ENCODE measurements around the gene TLX3.

TLX3 gene

DNA sequence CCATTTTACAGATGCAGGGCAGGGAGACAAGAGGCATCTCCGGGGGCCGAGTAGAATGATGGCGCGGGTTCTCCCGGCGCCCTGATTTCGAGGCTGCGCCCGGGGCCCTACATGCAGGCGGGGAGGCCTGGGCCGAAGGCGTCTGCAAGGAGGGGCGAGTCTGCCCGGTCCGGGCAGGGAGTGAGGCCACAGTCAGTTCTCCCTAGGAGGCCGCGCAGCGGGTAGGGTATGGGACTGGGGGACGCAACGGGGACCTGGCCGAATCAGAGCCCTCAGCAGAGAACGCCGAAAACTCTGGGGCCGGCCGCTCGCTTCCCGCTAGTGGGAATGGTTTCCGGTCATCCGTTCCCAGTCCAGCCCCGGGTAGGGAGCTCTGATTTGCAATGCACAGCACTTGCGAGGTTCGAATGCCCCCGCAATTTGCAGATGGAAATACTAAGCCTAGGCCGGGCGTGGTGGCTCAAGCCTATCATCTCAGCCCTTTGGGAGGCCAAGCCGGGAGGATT, 6.4 kb downstream of the TLX3 start:
- Histone ChIP-seq H3K27ac (ENCODE audit: low read length) (no peak overlapping the region), H3K9me3 (ENCODE audit: insufficient read depth, low read depth, low read length) (peaks cover 12% of the 10 kb centered on the region; the same call in 1 of the 2 replicates), H3K36me3 (ENCODE audit: insufficient read depth, low read depth, low read length) (no peaks in the 10 kb centered on the region), H3K27me3 (ENCODE audit: insufficient read depth, low read length) (peaks cover 100% of the 10 kb centered on the region), H3K4me1 (ENCODE audit: insufficient read depth, low read length) (peaks cover 9% of the 10 kb centered on the region), H3K4me3 (ENCODE audit: low read length) (no peak overlapping the region), H3K9ac (ENCODE audit: low read depth, low read length) (no peak overlapping the region)

DNA sequence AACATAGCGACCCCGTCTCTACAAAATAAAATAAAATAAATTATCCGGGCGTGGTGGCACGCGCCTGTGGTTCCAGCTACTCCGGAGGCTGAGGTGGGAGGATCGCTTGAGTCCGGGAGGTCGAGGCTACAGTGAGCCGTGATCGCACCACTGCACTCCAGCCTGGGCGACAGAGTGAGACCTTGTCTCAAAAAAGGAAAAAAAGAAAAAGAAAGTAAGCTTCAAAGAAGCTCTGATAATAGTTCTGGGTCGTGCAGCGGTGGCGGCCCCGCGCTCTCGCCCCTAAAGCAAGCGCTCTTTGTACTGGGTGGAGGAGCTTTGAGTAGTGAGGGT, 6.8 kb downstream of the TLX3 start:
- no peak overlapping the region for H3K27ac ChIP-seq (ENCODE audit: low read length)
- no peak overlapping the region for H3K9ac ChIP-seq (ENCODE audit: low read depth, low read length)
- no peak overlapping the region for H3K4me3 ChIP-seq (ENCODE audit: low read length)

DNA sequence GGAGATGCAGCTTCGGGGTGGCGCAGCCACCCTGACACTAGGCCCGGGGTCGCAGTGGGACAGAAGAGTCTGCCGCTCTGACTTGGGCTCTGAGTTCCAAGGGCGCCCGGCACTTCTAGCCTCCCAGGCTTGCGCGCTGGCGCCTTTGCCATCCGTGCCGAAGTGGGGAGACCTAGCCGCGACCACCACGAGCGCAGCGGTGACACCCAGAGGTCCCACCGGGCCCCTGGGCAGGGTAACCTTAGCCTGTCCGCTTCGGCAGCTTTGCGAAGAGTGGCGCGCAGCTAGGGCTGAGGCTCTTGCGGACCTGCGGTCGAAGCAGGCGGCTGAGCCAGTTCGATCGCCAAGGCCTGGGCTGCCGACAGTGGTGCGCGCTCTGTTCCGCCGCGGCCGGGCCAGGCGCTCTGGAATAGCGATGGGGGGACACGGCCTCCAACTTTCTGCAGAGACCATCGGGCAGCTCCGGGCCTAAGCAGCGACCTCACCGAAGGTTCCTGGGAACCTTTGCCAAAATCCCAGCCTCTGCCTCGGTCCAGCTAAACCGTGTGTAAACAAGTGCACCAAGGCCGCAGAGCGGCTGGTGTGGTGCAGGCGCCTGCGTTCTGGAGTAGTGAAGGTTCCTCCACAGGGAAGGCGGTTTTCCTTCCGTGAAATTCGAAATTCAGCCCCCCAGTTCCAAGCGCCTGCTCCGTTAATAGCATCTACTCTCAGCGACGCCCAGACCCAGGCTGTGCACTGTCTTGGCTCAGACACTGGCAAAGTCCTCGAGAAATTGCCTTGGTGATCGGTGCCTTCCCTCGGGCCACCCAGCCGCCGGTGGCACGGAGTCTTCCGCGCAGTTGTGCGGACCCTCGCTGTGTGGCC, 7.4 kb downstream of the TLX3 start:
- Histone ChIP-seq H3K27ac (ENCODE audit: low read length) (no peak overlapping the region), H3K27me3 (ENCODE audit: insufficient read depth, low read length) (peaks cover 100% of the 10 kb centered on the region), H3K9me3 (ENCODE audit: insufficient read depth, low read depth, low read length) (peaks cover 12% of the 10 kb centered on the region; the same call in 1 of the 2 replicates), H3K4me1 (ENCODE audit: insufficient read depth, low read length) (peaks cover 9% of the 10 kb centered on the region), H3K9ac (ENCODE audit: low read depth, low read length) (no peak overlapping the region), H3K36me3 (ENCODE audit: insufficient read depth, low read depth, low read length) (no peaks in the 10 kb centered on the region), H3K4me3 (ENCODE audit: low read length) (no peak overlapping the region)

More for the DNA sequence above, 6.8 kb downstream of the TLX3 start:
- no peaks in the 10 kb centered on the region for H3K36me3 ChIP-seq (ENCODE audit: insufficient read depth, low read depth, low read length)
- H3K27me3 ChIP-seq (ENCODE audit: insufficient read depth, low read length) = peaks cover 100% of the 10 kb centered on the region
- H3K4me1 ChIP-seq (ENCODE audit: insufficient read depth, low read length) = peaks cover 9% of the 10 kb centered on the region
- H3K9me3 ChIP-seq (ENCODE audit: insufficient read depth, low read depth, low read length) = peaks cover 12% of the 10 kb centered on the region; the same call in 1 of the 2 replicates

DNA sequence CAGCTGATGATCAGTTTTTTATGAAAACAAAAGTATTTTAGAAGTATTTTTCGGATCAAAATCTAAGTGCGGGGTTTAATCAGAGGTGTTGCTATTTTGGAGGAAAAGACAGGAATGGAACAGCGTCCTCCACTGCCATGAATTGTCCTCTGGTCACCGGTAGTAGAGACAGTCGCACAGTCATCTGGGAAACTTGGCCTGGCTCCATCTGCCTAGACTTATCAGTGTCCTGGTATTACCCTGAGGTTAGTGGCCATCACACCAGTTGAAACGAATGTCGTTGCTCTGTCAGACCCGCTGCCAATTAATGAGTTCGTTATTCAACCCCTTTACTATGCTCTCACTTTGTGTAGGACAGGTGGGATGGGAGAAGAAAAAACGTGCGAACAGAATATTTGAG, 8.2 kb downstream of the TLX3 start:
- Histone ChIP-seq H3K4me3 (ENCODE audit: low read length) (no peak overlapping the region), H3K27me3 (ENCODE audit: insufficient read depth, low read length) (peaks cover 100% of the 10 kb centered on the region), H3K36me3 (ENCODE audit: insufficient read depth, low read depth, low read length) (no peaks in the 10 kb centered on the region), H3K9ac (ENCODE audit: low read depth, low read length) (no peak overlapping the region), H3K4me1 (ENCODE audit: insufficient read depth, low read length) (peaks cover 9% of the 10 kb centered on the region), H3K27ac (ENCODE audit: low read length) (no peak overlapping the region), H3K9me3 (ENCODE audit: insufficient read depth, low read depth, low read length) (peaks cover 12% of the 10 kb centered on the region; the same call in 1 of the 2 replicates)

DNA sequence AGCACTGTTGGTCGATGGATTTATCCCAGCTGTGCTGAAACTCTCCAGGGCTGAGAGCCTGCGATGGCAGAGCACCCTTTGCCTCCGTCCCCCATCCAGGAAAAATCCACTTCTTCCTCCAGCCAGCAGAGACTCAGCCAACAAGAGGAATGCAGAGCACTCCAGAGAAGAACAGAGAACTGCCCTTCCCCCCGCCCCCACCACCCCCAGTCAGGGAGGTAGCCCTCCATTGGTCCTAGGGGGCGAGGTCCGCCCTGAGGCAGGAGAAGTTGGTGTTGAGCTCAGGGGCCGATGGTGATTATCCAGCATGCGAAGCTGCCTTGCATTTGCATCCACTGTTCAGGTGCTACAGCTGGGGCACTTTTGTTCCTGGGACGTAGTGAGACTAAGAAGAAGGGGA, 9.0 kb downstream of the TLX3 start:
- Histone ChIP-seq H3K36me3 (ENCODE audit: insufficient read depth, low read depth, low read length) (no peaks in the 10 kb centered on the region), H3K27ac (ENCODE audit: low read length) (no peak overlapping the region), H3K9me3 (ENCODE audit: insufficient read depth, low read depth, low read length) (peaks cover 12% of the 10 kb centered on the region; the same call in 1 of the 2 replicates), H3K4me1 (ENCODE audit: insufficient read depth, low read length) (peaks cover 9% of the 10 kb centered on the region), H3K27me3 (ENCODE audit: insufficient read depth, low read length) (peaks cover 100% of the 10 kb centered on the region), H3K9ac (ENCODE audit: low read depth, low read length) (no peak overlapping the region), H3K4me3 (ENCODE audit: low read length) (peak overlapping the region; percentile 37; the same call in 1 of the 2 replicates)

DNA sequence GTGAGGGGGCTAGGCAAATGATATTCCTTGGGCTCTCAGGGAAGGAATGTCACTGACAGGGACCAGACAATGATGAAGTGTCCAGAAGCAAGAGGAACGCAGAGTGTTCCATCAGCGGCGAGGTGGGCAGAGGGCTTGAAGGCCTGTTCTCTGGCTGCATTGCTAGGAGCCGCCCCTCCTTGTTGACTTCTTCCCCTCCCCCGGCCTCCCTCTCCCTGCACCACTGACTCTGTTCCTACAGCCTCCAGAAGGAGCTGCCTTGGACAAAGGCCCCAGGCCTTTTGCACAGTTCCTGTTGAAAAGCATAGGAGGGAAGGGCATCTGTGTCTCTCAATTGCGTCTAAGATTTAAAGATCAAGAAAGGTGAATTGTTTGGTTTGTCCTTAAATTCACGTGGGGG, 12.4 kb downstream of the TLX3 start:
- Histone ChIP-seq H3K27me3 (ENCODE audit: insufficient read depth, low read length) (peaks cover 100% of the 10 kb centered on the region), H3K27ac (ENCODE audit: low read length) (no peak overlapping the region)

DNA sequence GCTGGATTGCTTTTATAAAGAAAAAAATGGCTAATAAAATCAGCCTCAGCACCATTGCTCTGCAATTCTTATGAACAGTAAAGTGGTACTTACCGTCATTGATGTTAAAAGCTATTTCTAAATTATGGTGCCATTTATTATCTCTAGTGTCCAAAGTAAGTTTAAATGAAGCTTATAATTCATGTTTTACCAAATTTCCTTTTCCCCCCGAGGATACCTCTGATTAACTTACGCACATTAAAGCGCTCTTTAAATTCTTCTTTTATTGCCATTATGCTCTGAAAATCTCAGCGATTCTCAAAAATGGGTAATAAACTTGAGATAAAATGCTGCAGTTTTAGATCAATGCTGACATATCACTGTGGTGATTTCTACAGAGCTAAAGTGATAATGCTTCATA, 13.5 kb downstream of the TLX3 start:
- Histone ChIP-seq H3K9ac (ENCODE audit: low read depth, low read length) (no peak overlapping the region), H3K36me3 (ENCODE audit: insufficient read depth, low read depth, low read length) (no peaks in the 10 kb centered on the region), H3K9me3 (ENCODE audit: insufficient read depth, low read depth, low read length) (peaks cover under 1% of the 10 kb centered on the region; the same call in 1 of the 2 replicates), H3K27me3 (ENCODE audit: insufficient read depth, low read length) (peaks cover 99% of the 10 kb centered on the region), H3K27ac (ENCODE audit: low read length) (no peak overlapping the region), H3K4me1 (ENCODE audit: insufficient read depth, low read length) (peaks cover 8% of the 10 kb centered on the region; the same call in 1 of the 2 replicates), H3K4me3 (ENCODE audit: low read length) (no peak overlapping the region)

More for the DNA sequence above, 12.4 kb downstream of the TLX3 start:
- H3K36me3 ChIP-seq (ENCODE audit: insufficient read depth, low read depth, low read length) = no peaks in the 10 kb centered on the region
- no peak overlapping the region for H3K4me3 ChIP-seq (ENCODE audit: low read length)
- peaks cover 9% of the 10 kb centered on the region; the same call in 1 of the 2 replicates for H3K9me3 ChIP-seq (ENCODE audit: insufficient read depth, low read depth, low read length)
- H3K9ac ChIP-seq (ENCODE audit: low read depth, low read length) = no peak overlapping the region
- peaks cover 9% of the 10 kb centered on the region; the same call in 1 of the 2 replicates for H3K4me1 ChIP-seq (ENCODE audit: insufficient read depth, low read length)

DNA sequence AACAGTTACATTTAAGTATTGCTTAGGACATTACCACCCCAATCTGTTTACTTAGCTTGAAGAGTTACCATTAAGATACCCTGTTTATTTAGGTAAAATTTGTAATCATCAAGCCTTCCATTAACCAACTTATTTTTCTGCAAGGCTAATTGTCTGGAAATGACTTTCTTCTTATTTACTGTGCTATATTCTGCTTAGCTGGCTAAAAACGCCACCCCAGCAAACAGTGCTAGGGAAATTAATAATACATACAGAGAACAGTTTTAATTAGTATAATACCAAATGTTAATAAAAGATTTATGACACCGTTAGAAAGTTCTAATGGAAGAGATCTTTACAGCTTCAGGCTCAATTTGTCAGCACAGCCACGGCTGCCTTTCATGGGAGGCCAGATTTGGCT, 14.0 kb downstream of the TLX3 start:
- no peaks in the 10 kb centered on the region for H3K36me3 ChIP-seq (ENCODE audit: insufficient read depth, low read depth, low read length)
- H3K9me3 ChIP-seq (ENCODE audit: insufficient read depth, low read depth, low read length) = no peaks in the 10 kb centered on the region
- no peak overlapping the region for H3K27ac ChIP-seq (ENCODE audit: low read length)
- H3K9ac ChIP-seq (ENCODE audit: low read depth, low read length) = no peak overlapping the region
- 0 out of 2 replicates have a peak, but pooled peaks cover 3% of the 10 kb centered on the region for H3K4me1 ChIP-seq (ENCODE audit: insufficient read depth, low read length)
- no peak overlapping the region for H3K4me3 ChIP-seq (ENCODE audit: low read length)
- H3K27me3 ChIP-seq (ENCODE audit: insufficient read depth, low read length) = peaks cover 99% of the 10 kb centered on the region

DNA sequence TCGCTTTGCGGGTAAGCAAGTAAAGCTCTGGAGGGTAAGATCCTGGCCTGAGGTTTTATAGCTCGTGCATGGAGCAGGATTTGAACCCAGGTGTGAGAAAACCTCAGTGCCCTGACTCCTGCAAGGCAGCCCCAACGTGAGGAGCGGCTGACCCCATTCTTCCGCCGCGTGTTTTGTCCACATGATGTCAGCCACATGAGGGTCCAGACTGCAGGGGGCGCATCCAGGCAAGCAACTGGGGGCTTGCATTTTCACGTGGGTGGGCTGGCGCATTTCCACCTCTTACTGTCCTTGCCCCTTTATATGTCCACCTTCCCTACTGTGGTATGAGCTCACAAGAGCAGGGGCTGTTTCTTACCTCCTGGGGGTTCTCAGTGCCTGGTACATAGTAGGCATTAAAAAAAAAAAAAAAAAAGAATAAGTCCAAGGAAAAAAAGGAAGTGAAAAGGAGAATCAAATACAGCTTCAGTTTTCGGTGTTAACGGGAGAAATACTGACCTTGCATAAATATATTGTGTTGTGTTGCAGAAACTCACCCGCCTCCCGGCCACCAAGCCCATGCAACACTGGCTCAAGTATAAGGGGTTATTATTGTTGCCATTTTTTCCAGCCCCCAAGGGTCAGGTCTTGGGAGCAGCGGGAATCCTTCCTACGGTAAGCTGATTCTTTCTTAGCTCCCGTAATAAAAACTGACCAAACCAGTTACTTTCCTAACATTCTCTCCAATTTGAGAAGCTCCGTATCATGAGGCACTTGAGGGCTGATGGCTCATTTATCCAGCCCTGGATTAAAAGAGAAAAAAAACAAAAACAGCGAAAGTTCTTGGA, 15.0 kb downstream of the TLX3 start:
- Histone ChIP-seq H3K27me3 (ENCODE audit: insufficient read depth, low read length) (peaks cover 97% of the 10 kb centered on the region), H3K9me3 (ENCODE audit: insufficient read depth, low read depth, low read length) (no peaks in the 10 kb centered on the region), H3K36me3 (ENCODE audit: insufficient read depth, low read depth, low read length) (no peaks in the 10 kb centered on the region), H3K27ac (ENCODE audit: low read length) (no peak overlapping the region), H3K4me3 (ENCODE audit: low read length) (no peak overlapping the region), H3K4me1 (ENCODE audit: insufficient read depth, low read length) (no peaks in the 10 kb centered on the region), H3K9ac (ENCODE audit: low read depth, low read length) (no peak overlapping the region)

DNA sequence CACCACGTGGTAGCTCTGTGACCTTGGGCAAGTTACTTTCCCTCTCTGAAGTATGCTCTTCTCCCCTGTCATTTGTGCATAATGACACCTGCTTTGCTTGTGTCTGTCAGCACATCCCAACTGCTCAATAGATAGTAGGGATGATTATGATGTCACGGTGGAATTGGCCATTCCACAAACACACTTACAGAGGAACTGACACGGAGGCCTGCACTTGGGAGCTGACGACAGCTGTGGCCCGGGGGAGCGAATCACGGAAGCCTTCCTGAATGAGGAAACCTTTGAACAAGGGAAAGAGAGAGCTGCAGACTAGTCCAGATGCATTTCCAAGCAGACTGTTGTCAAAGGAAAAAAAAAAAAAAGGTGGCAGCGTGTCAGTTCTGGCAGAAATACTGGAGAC, 21.0 kb downstream of the TLX3 start:
- Histone ChIP-seq H3K4me3 (ENCODE audit: low read length) (no peak overlapping the region), H3K9ac (ENCODE audit: low read depth, low read length) (no peak overlapping the region), H3K27me3 (ENCODE audit: insufficient read depth, low read length) (peaks cover 64% of the 10 kb centered on the region), H3K27ac (ENCODE audit: low read length) (no peak overlapping the region), H3K4me1 (ENCODE audit: insufficient read depth, low read length) (no peaks in the 10 kb centered on the region), H3K36me3 (ENCODE audit: insufficient read depth, low read depth, low read length) (no peaks in the 10 kb centered on the region), H3K9me3 (ENCODE audit: insufficient read depth, low read depth, low read length) (no peaks in the 10 kb centered on the region)

DNA sequence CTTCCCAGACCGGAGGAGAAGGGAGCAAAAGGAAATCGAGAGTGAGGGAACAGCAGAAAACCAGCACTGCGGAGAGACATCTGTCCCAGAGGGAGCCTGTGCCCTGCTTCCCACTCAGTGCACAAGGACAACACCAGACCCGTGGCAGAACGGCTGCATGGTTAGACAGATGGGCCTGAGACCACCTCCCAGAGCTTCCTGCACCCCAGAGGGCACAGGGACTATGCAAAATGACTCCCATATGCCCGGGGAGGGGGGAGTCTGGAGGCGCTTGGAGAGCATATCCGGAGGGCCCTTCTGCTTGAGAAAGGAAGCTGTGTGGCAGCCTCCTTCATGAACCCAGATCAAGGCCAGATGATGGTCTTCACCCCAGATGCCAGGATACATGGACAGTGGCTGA, 26.6 kb downstream of the TLX3 start:
- H3K27ac ChIP-seq (ENCODE audit: low read length) = no peak overlapping the region
- H3K9me3 ChIP-seq (ENCODE audit: insufficient read depth, low read depth, low read length) = no peaks in the 10 kb centered on the region
- no peaks in the 10 kb centered on the region for H3K36me3 ChIP-seq (ENCODE audit: insufficient read depth, low read depth, low read length)
- no peak overlapping the region for H3K9ac ChIP-seq (ENCODE audit: low read depth, low read length)
- peaks cover 48% of the 10 kb centered on the region for H3K27me3 ChIP-seq (ENCODE audit: insufficient read depth, low read length)
- H3K4me1 ChIP-seq (ENCODE audit: insufficient read depth, low read length) = no peaks in the 10 kb centered on the region
- no peak overlapping the region for H3K4me3 ChIP-seq (ENCODE audit: low read length)

All from iPS-20b (cell line).